HG02840 (cell line): Measurements from ENCODE around the gene UBE2H.
"Not testable (repeated sequence)": the region's sequence is repeated elsewhere in the genome, so short reads cannot be mapped to it uniquely, and the experiment has no call there.

Experiments used
- ATAC-seq: cut with Tn5 transposase; IDR thresholded peaks from one replicate; pipeline ENCODE4 v1.9.1; 2021; ENCODE audit warnings: mild to moderate bottlenecking, moderate library complexity, moderate number of reproducible peaks; ENCODE audit not compliant: unreplicated experiment, low FRiP score

UBE2H gene

DNA sequence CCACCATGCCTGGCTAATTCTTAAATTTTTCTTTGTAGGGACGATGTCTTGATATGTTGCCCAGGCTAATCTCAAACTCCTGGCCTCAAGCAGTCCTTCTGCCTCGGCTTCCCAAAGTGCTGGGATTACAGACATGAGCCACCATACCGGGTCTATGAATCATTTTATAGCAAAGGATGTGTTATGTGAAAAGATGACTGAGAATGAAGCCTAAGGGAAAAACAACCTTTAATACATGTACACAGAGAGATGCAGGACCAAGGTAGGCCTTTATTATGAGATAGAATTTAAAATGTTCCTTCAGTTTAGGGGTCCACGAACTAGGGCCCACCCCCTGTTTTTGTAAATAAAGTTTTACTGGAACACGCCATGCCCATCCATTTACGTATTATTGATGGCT lies 41.0 kb downstream of the UBE2H start:
- no peak for ATAC-seq

DNA sequence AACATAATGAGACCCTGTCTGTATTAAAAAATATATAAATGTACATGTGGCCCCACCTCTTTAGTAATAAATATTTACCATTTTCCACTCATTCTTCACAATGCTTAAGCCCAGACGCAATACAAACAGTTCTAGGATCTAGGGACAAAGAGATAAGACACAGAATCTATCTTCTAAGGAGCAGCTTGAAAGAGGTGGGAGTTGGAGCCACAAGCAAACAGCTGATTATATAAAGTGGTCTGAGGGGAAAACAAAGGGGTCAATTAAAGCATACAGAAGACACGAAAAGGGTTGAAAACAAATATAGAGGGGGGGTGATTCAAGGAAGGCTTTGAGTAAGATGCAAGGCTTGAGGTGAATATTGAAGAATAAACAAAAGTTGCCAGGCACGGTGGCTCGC lies 43.1 kb downstream of the UBE2H start:
- no peak for ATAC-seq

DNA sequence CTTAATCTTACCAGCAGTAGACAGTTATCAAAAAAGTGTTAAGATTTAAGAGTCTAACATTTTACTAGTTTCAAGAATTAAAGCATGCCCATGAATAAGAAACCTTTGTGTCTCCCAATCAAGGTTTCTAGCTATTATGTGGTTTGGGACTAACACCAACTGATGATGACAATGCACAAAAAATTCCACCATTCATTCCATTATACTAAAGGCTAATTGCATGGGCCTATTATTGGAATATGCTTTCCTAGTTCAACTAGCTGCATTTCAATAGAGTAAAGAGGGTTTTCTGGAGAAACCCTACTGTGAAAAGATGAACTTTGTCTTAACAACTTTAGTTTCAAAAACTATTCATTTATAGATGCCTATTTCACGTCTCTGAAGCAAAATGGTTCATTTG lies 44.6 kb downstream of the UBE2H start:
- no peak for ATAC-seq

DNA sequence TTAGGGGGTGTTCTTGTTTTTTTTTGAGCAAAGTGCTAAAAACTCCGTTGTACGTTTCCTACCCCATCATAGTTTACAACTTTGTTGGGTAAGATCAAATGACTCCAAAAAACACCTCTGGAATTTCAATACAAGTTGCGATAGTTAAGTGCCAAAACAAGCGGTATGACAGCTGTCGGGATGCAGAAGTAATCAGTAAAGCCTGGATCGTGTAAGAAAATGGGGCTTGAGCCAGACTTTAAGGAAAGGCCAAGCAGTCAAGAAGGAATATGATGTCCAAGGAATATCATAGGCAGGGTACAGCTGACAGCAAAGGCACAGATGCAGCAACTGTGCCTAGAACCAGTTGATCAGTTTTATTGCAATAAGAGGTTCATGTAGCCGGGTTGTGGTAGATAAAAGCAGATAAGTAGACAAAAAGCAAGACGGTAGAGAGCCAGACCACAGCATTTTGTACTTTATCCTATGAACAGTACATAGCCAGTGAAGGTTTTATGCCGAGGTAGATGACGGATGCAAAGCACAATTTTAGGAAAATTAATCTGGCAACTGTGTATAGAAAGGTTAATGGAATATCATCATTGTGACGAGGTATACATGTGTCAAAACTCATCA lies 45.5 kb downstream of the UBE2H start:
- no peak for ATAC-seq

DNA sequence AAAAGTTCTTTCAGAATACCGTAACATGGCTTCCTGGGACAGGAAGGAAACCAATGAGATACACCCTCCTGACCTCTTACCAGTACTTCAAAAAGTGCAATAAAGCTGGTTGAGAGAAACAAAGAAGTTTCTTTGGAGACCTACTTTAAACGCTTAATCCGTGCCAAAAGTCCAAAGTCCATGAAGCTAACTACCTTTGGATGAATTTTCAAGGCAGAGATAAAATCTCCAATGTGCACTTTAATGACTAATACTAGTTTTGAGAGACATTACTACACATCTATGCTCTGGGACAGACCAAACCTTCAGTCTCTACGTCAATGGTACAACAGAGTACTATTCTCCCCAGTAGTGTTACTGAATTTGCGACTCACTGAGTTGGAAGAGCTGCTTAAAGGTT lies 46.1 kb downstream of the UBE2H start:
- ATAC-seq = no peak

DNA sequence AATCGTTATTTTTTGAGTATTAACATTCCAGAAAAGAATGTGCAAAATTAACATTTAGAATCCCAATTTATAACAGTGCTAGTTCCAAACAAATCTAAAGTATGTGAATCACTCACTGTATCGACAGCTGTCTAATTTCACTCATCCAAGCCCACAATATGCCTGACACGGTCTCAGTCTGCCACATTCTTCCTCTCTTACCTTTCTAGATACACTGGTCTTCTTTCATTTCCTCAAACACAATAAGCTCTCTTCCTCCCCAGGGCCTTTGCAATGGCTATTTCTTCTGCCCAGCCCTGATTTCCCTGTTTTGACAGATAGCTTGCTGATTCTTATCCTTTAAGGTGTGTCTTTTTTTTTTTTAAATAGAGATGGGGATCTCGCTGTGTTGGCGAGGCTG lies 48.8 kb downstream of the UBE2H start:
- ATAC-seq = no peak

DNA sequence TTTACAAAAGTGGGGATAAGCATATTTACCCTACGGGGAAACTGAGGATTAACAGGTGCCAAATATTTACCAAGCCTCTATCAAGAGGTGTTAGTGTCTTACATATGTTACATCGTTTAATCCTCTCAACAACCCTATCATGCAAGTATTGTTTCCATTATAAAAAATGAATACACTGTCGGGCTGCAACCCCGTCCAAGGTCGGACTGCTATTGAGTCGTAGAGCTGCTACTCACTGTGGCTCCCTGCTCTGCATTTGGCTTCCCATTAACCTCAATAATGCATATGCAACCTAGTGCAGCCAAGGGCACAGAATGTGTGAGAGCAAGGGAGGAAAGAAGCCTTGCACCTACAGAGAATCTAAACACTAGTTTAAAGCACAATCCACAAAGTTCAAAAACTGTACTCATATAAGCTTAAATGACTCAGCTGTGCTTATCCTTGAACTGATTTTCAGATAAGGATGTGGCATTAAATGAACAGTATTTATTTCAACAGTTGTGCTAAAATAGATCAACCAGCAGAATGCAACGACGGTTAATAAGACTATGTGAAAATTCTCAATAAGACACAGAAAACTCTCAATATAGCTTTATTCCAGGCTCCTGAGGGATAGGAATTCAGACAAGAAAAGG lies 49.9 kb downstream of the UBE2H start:
- ATAC-seq = no peak

DNA sequence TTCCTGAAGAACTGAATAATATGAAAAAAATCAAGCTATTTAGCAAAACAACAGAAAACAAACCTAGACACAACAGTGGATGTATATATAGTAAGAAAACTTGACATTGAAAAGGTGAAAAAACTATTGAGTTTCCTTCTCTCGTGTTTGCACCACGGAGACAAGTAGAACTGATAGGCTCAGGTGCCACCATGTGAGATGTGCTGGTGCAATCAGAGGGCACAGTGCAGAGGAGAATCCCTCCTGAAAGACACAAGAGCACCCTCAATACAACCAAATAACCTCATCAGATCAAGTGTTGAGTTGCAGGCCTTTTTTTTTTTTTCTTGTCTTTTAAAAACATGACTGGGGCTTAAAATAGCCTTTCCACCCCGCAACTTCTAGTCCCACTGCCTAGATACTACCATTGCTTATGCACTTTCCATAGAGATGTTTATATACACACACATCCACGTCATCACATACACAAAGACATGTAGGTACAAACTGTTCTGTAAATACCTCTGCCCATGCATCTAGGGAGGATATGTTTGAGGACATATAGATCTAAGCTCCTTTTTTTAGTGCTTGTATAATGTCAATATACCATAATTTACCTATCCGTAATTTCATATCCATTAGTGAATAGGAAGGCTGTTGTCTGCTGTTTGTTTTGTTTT lies 54.1 kb downstream of the UBE2H start:
- no peak for ATAC-seq

DNA sequence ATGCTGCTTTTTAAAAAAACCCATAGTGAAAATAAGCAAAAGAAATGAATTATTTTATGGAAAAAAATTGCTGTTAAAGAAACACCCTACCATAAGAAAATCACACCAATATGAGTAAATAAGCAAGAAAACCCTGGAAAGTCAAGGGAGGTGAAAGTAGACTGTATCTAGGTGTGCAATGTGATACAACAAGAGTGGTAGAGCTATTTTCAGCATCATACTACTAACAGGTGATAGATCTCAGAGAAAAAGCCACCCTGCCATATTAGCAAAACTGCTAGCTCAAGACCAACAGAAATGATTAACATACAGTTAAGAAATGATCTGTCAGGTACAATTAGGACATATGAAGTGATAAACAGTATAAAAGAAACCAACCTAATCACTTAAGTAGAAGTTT lies 54.8 kb downstream of the UBE2H start:
- ATAC-seq = no peak

DNA sequence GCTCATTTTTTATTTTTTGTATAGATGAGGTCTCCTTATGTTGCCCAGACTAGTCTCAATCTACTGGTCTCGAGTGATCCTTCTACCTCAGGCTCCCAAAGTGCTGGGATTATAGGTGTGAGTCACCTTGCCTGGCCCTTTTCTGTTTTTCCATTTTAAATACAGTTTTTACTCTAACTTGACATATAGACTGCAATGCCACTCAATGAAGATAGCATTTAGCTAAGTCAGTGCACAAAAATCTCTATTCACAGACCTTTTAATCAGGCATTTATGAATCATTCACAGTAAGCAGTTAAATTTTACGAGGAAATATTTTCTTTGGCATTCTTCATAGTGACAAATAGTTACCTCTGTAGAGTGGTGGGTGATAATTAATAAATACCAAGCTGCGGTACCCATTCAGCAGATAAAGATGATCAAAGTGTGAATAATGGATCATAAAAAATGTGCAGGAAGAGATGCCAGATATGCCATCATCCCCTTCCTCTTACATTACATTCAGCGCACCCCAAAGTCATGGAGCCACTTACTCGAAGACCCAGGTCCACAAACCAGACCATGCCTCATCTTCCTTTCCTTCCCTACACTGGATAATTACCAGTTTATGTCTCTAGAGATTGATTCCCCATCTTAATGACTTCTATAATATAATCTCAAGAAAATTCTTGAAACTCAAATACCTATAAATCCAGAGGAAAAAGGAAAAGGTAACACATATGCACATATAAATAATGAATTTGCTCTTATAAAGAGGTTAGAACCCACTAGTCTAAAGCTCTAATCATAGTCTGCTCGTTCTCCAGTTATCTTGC lies 56.0 kb downstream of the UBE2H start:
- no peak for ATAC-seq

DNA sequence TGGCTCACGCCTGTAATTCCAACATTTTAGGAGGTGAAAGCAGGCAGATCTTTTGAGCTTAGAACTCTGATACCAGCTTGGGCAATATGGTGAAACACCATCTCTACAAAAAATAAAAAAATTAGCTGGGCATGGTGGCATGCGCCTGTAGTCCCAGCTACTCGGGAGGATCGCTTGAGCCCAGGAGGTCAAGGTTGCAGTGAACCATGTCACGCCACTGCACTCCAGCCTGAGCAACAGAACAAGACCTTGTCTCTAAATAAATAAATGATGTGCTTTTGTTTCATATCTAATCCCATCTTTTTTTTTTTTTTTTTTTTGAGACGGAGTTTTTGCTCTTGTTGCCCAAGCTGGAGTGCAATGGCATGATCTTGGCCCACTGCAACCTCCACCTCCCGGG lies 58.6 kb downstream of the UBE2H start:
- ATAC-seq = not testable (repeated sequence)

DNA sequence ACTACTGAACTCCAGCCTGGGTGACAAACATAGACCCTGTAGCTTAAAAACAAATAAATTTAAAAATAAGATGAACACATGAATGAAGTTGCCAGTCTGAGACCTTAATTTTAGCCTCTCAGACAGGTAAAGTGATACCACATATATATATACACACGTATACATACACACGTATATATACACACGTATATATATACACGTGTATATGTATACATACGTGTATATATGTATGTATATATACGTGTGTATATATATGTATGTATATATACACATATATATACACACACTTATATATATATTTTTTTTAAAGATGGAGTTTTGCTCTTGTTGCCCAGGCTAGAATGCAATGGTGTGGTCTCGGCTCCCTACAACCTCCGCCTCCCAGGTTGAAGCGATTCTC lies 62.7 kb downstream of the UBE2H start:
- ATAC-seq = no peak

DNA sequence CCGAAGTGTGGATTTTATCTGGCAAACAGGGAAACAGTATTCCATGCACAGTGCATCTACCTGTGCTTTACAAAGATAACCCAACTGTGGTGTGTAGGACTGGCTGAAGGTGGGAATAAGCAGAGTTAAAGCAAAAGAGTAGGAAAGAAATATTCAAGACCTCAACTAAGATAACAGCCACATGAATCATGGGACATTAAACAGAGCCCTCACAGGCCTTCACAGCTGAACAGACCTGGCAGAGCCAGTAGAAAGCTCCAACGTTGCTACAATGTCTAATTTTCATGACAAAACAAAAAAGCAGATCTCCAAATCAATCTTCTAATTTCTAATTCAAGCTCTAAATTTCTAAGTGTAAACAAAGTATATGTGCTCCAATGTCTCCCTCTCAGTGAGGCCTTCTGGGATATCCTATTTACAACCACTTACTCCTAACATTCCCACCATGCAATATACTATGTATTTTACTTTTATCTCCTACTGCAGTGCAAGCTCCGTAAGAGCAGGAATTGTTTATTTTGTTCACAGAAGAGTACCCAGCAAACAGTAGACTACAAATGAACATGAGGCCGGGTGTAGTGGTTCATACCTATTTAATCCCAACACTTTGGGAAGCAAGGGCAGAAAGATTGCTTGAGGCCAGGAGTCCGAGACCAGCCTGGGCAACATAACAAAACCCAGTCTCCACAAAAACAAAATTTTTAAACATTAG lies 63.5 kb downstream of the UBE2H start:
- no peak for ATAC-seq

DNA sequence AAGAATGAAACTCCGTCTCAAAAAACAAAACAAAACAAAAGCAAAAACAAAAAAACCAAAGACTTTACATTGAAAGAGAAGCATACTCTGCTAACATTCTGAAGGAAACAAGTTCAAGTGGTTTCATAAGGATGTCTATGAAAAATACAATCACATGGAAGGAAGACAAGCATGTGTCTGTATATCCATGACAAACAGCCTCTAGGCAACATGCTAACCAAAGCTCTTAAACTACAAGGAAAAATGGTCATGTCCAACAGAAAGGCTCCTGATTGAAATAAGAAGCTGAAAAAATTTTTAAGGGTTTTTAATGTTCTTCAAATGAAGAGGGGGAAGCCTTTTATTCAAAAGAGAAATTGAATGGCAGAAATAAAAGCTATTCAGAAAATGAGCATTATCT lies 64.9 kb downstream of the UBE2H start:
- ATAC-seq = no peak

DNA sequence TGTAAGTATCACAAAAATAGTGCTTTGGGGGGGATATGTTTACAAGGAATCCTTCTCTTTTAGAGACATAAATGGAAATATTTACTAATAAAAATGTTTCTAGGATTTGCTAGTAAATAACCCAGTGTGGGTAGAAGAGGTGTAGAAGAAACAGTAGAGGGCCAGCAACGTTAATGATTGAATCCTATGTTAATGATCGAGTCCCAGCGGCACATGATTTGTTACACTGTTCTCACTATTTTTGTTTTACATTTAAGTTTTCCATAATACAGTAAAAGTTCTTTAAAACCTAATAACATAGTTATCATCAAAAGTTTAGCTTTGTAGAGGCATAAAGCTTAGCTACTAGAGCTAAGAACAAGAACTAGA lies 66.0 kb downstream of the UBE2H start:
- ATAC-seq = no peak

DNA sequence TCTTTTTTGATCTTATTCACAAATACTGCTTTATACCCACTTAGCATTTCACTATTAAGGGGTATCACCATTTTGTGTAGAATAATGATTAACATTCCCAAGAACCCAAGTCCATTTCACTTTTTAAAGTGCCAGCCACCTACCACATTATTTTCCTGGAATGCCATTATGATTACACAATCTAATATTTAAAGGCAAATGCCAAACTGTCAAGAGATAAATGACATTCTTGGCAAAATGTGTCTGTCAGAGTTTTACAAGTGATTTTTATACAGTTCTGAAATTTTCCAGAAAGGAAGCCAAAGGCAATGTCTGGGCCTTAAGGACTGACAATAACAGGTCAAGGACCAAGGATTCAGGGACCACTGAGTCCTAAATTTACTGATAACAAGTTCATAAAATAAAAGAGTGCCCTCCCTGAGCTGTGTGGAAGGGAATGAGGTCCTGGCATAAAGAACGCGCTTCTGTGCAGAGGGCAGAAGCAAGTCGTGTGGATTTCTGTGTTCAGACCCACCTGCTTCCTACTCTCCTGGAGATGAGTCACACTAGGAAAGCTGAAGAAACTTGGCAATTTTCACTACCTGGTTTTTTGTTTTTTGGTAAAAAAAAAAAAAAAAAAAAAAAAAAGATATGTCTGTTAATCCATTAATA lies 66.5 kb downstream of the UBE2H start:
- no peak for ATAC-seq

DNA sequence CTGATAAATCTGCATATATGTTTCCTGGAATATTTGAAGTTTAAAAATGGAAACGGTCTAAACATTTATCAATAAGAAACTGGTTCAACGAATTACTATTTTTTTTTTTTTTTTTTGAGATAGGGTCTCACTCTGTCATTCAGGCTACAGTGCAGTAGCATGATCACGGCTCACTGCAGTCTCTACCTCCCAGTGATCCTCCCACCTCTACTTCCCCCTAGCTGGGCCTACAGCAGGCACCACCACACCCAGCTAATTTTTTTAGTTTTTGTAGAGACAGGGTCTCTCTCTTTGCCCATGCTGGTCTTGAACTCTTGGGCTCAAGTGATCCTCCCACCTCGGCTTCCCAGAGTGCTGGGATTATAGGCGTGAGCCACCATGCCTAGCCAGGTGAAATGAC lies 68.3 kb downstream of the UBE2H start:
- no peak for ATAC-seq

DNA sequence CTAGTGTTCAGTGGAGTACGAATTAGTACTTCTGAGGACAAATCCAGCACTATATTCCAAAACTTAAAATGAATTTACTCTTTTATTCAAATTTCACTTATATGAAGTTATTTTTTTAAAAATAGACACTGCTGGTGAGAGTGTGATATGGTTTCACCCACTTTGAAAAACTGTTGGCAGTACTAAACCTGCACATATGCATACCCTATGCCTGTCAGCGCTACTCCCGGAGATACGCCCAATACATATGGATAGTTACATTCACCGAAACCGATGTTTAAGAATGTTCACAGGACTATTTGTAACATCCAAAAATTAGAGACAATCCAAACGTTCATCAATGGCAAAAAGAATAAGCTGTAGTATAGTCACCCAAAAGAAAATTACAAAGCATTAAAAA lies 69.6 kb downstream of the UBE2H start:
- no peak for ATAC-seq

DNA sequence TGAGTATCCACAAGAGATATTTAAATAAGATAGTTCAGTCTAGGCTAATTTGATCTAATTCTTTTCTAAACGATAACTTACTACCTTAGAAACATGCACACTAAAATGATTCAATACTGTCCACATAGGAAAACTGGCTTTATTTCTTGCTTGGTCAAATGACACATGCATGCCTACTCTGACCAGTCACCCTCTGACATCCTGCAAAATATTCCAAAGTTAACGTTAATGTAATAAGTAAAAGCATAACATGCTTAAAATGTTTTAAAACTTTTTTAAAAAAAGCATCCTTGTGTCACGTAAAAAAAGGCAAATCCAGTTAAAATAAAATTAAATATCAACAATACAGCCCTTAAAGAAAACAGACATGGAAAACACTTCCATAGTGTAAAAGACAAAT lies 70.2 kb downstream of the UBE2H start:
- ATAC-seq = no peak

DNA sequence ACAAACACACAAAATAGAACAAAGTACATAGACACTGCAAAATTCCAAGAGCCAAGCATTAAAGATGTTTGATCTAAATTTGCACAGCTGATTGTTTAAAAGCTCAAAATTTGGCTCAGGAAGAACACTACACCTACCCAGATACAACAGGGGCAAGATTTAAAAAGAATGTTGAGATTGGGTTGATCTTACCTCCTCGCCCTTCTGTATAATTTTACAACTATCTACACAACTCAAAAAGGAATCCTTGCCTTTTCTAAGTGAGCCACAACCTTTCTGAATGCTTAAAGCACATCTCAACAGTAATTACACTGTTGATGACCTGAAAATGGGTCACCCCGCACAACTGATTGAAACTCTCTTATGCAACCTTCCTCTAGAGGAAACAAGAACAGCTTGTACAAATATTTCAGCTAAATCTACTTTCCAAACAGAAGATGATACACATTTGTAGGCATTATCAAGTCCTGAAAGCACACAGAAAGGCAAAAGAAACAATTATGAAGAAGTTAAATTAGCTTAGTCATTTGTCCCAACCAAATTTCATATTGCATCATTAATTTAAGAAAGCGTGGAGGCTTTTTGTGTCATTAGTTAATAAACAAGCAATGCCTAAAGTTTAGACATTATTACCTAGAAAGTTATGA lies 75.5 kb downstream of the UBE2H start:
- no peak for ATAC-seq
